NT2/D1 (cell line): ENCODE data around the gene MT1E.

ENCODE experiments used
- YY1 ChIP-seq: IDR thresholded peaks from 2 replicates; pipeline ENCODE4 v1.6.1; 2011; ENCODE audit not compliant: insufficient read length, insufficient read depth
- ZNF274 ChIP-seq: IDR thresholded peaks from 2 replicates; pipeline ENCODE4 v1.6.1; 2011; ENCODE audit warnings: mild to moderate bottlenecking, low read depth, low read length

DNA sequence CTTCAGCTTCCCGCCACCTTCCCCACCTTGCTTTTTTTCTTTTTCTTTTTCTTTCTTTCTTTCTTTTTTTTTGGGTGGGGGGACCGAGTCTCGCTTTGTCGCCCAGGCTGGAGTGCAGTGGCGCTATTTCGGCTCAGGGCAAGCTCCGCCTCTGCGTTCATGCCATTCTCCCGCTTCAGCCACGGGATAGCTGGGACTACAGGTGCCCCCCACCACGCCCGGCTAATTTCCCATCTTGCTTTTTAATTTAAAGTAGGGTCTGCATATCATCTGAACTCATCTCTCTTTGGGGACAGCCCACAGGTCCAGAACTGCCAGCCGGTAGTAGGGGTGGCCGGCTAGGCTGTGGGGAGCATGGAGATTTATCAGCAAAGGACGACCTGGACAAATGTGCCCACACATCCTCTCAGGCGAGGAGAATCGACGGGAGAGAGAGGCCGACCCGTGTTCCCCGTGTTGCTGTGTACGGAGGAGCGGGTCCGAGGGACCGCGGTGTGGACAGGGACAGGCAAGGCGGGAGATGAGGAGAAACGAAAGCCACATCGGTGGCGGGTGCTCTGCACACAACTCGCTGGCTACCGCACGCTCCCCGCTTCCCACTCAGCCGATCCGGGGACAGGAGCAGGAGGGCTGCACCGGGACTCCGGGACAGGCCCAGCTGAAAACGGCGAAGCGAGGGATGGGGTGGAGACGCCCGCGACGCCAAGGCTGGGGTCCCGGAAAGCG is 9.3 kb downstream of the MT1E start:
- TF ChIP-seq ZNF274 (no peak), YY1 (no peak)
